H1 (cell line): Measurements from ENCODE around the gene SPTLC3. TPM values are rescaled to one million over a fixed set of nuclear protein-coding genes. Genes with fewer than 3 reads are reported as not detected.

ENCODE experiments used
- ATF3 ChIP-seq: IDR thresholded peaks from 2 replicates; pipeline ENCODE4 v1.6.1; 2011; ENCODE audit warnings: low read depth, mild to moderate bottlenecking, low read length; ENCODE audit not compliant: insufficient read depth
- CBX8 ChIP-seq: fragments of 300-800, 300-1000 bp; sonication (generic); IDR thresholded peaks from 2 replicates; pipeline ENCODE4 v1.7.1; 2016; ENCODE audit warnings: low read depth, low read length, borderline replicate concordance
- POLR2AphosphoS5 ChIP-seq: IDR thresholded peaks from 2 replicates; pipeline ENCODE4 v1.6.1; 2011; ENCODE audit warnings: low read depth, low read length
- POU5F1 ChIP-seq: IDR thresholded peaks from 2 replicates; pipeline ENCODE4 v1.6.1; 2011; ENCODE audit warnings: low read depth, mild to moderate bottlenecking, low read length, moderate library complexity
- polyA plus RNA-seq, 7 experiments: library from polyadenylated mRNA; depleted of rRNA in 3 of 7; stranded (reverse) in 5 of 7; unstranded in 2 of 7; fragments of >200 nt in 5 of 7; fragments of 200-250 nt in 2 of 7; gene quantifications; 1 replicate in 5 of 7; 2 replicates in 1 of 7; 4 replicates in 1 of 7; pipeline versions ENCODE4 v1.2.1 to v1.2.3, GENCODE V29; 2011 to 2013; ENCODE audit warnings: missing spikeins in 2 of 7, mixed read lengths in 2 of 7
- total RNA-seq: library from RNA; stranded (reverse); fragmentation: NEBNext Ultra II Directional; extraction: Animal tissue kit (Norgen Biotek cat#: 25700); gene quantifications from 2 replicates; pipeline ENCODE4 v1.2.1, GENCODE V29; 2021

The SPTLC3 gene
- total and polyA plus RNA-seq, 2 of the 8 experiments (the other 6 are each of a cell fraction or from before 2014, with no cell fraction given), result 0.23 to 0.82 TPM

- TF ChIP-seq CBX8 (no peak), ATF3 (no peak), POU5F1 (no peak), POLR2AphosphoS5 (no peak)
- TF ChIP-seq, all 59 proteins: peak for 0
These were observed 204.6 kb downstream of the SPTLC3 start (continued) for GRCh38 chr20:13213335-13213734.
